HG03097 (cell line): ENCODE results near the gene COL18A1.
"Not testable (repeated sequence)": the region's sequence is repeated elsewhere in the genome, so short reads cannot be mapped to it uniquely, and the experiment has no call there.

Source experiments
- ATAC-seq: cut with Tn5 transposase; IDR thresholded peaks from one replicate; pipeline ENCODE4 v1.9.1; 2021; ENCODE audit not compliant: unreplicated experiment, low FRiP score

Gene COL18A1

DNA sequence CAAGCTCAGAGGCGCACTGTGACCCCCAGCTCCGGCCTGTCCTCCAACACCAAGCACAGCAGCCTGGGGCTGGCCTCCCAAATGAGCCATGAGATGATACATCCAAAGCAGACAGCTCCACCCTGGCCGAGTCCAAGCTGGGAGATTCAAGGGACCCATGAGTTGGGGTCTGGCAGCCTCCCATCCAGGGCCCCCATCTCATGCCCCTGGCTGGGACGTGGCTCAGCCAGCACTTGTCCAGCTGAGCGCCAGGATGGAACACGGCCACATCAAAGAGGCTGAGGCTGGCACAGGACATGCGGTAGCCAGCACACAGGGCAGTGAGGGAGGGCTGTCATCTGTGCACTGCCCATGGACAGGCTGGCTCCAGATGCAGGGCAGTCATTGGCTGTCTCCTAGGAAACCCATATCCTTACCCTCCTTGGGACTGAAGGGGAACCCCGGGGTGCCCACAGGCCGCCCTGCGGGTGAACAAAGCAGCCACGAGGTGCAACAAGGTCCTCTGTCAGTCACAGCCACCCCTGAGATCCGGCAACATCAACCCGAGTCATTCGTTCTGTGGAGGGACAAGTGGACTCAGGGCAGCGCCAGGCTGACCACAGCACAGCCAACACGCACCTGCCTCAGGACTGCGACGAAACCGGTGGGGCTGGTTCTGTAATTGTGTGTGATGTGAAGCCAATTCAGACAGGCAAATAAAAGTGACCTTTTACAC lies 108.2 kb downstream of the COL18A1 start:
- no peak for ATAC-seq

GRCh38 chr21:45513741-45514310 lies 108.9 kb downstream of the COL18A1 start:
- ATAC-seq: no peak

DNA sequence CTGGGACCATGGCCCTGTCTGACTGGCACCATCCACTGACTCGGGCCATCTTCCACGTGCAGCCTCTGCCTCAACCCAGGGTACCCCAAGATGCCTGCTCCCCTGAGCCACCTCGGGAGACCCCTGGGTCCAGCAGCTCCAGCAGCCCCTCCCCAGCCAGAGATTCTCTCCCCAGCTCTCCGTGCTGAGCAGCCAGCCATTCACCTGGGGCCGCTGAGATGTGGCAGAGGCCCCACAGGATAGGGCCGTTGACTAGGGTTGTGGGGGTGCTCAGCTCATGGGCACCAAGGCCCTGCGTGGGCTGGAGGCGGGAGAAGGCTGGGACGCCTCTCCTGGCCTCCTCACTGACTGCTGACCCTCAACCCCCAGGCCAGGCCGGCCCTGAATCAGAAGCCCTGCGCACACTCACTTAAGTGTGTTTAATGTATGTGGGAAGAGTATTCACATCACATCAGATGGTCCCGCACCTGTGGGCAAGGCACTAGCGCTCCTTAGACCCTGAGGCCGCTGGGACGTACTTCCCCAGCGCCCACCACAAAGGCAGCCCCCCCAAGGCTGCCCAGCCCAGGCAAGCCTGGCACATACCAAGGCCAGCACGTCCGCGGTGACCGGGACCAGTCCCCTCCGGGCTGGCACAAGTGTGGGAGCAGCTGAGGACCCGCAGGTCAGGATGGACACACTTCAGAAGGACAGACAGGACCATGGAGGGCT lies 109.5 kb downstream of the COL18A1 start:
- ATAC-seq: no peak

DNA sequence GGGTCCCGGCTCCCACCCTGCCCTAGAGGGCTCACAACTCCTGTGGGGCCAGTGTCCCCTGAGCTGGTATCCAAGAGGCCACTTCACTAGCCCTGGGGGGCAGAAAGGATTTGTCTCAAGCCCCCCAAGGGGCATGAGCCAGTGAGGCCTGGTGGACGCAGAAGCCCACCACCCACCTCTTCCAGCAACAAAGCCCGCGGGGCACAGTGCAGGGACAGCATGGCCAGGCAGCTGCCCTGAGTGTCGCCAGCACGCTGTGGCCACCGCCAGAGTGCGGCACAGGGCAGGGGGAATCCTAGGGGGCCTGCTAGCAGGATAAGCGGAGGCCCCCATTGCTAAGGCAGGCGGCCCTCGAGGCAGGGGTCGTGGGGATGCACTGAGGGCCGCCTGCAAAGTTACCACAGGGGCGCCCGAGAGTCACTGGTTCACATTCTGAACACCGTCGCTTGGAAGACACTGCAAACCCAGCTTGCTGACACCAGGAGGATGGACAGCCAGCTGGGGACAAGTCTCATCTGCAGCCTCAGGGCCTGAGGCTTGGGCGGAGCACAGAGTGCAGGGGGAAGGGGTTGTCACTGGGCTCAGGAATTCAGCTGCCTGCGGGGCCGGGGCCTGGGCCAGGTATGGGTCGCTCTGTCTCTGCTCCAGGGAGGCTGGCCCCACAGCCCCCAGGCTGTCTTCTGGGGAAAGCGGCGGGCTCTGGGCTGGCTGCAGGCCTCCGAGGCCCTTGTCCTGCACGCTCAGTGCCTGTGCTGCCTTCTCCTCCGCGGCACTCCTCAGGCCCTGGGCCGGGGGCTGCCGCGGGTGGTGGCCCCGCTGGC lies 110.5 kb downstream of the COL18A1 start:
- no peak for ATAC-seq

DNA sequence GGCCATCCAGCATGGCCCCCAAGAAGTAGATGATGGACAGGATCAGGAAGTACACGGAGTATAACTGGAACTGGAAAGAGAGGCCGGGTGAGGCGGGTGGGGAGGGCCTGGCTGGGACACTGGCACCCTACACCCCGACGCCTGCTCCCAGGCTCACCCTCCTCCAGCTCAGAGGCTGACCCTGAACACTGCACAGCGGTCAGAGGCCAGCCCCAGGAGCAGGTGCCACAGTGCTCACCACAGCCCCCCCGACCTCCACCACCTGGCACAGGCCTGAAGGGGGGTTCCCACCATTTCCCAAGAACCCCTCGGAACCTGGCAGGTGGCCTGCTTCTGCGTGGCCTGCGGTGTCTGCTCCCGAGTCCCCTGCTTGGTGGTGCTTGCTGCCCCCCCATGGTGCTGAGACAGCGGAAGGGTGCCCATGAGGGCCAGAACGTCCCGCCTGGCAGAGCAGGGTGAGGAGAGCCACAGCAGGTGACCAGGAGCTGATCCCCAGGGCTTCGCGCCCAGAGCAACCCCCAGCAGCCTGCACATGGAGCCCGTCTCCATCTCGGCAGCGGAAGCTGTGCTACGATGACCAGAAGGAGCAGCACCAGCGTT lies 111.2 kb downstream of the COL18A1 start:
- no peak for ATAC-seq

DNA sequence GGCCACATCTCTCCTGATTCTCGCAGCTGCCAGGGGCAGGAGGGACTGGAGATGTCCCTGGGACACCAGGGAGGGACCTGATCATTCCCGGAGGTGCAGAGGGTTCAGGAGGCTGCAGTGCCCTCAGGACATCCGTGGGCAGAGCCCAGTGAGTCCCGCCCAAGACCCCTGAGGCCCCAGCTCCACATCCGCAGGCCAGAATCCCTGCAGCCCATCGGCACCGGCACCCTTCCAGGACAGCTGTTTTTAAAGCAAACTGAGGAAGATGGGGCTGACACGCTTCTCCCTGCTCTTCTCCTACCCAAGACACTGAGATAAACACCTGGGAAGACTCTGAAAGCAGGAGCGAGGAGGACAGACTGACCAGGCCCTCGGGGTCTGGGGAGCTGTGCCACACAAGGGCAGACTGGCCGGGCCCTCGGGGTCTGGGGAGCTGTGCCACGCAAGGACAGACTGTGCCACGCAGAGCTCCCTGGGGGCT lies 111.7 kb downstream of the COL18A1 start:
- ATAC-seq: no peak

- ATAC-seq: no peak
Measured at GRCh38 chr21:45517249-45518065, 112.5 kb downstream of the COL18A1 start.

DNA sequence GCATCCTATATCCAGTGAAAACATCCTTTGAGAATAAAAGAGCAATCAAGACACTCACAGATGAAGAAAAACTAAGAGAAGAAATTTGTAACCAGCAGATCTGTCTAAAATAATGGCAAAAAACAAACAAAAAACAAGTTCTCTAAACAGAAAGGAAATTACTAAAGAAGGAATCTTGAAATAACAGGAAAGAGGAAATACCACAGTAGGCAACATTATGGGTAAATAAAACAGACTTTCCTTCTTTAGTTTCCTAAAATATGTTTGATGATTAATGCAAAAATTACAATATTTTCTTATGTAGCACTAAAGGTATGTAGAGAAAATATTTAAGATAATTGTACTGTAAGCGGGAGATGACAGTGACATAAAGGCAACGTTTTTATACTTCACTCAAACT lies 113.8 kb downstream of the COL18A1 start:
- ATAC-seq: no peak

DNA sequence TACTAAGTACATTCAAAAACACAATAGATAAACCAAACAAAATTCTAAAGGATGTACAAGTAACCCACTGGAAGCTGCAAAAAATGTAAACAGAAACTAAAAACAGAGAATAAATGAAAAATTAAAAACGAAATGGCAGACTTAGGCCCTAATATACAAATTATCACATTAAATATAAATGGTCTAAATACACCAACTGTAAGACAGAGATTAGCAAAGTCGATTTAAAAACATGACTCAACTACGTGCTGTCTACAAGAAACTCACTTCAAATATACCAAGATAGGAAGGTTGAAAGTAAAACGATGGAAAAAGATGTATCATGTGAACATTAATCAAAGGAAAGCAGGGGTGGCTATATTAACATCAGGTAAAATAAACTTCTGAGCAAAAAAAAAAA lies 114.2 kb downstream of the COL18A1 start:
- ATAC-seq: no peak

DNA sequence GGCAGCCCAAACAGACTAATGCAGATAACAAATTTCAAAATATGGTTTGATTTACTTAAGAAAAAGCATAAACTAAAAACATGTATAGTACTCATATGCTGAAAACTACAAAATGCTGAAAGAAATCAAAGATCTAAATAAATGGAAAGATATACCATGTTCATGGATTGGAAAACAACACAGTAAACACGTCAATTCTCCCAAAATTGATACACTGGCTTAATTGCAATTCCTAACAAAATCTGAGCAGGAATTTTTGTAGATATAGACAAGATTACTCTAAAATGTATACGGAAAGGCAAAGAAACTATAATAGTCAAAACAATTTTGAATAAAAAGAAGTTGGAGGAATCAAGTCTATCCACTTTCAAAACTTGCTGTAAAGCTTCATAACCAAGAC lies 116.3 kb downstream of the COL18A1 start:
- no peak for ATAC-seq

GRCh38 chr21:45522381-45522780 lies 117.4 kb downstream of the COL18A1 start:
- no peak for ATAC-seq

- ATAC-seq: no peak
Measured at GRCh38 chr21:45522986-45523385, 118.0 kb downstream of the COL18A1 start.

DNA sequence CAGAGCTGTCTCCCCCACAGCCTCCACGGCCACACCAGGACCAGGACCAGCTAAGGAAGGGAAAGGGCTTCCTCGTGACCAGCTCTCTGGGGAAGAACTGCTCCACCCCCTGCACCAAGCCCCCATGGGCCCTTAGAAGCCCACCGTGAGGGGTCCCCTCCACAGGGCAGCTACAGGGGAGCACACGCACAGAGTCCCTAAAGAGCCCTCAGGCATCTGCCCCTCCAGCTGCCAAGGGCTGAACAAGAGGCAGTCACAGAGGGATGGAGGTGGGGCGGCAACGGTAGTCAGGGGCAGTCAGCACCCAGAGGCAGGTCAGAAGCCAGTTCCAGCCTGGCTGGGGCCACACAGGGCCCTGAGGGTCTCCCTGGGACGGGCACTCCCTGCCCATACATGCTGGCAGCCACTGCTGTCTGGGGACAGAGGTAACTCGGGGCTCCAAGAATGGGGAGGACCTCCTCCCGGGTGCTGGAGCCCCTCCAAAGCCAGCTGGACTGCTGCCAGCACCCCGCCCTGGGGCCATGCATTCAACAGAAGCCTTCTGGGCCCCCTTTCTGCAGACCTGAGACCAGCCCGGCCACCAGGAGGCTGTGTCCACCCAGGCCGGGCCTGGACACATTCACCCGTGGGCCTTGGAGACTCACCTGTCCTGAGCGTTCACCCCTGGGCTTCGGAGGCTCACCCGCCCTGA lies 118.6 kb downstream of the COL18A1 start:
- no peak for ATAC-seq

GRCh38 chr21:45524756-45525152 lies 119.8 kb downstream of the COL18A1 start:
- ATAC-seq: no peak

GRCh38 chr21:45525153-45525909 lies 120.4 kb downstream of the COL18A1 start:
- ATAC-seq: no peak

GRCh38 chr21:45525910-45526306 lies 120.9 kb downstream of the COL18A1 start:
- no peak for ATAC-seq

GRCh38 chr21:45527151-45527999 lies 122.4 kb downstream of the COL18A1 start:
- not testable (repeated sequence) for ATAC-seq
